Islet of Langerhans (tissue), 1 donor: Measurements from ENCODE around the gene NPEPPS.

Source experiments
- FAIRE-seq: peaks from one replicate; lab custom pipeline; 2011; peaks lifted over from hg19 to GRCh38; lab: Jason Lieb, UNC

Gene NPEPPS

GRCh38 chr17:47665655-47666054, 134.7 kb downstream of the NPEPPS start:
- FAIRE-seq = no peak

GRCh38 chr17:47669081-47669480, 138.2 kb downstream of the NPEPPS start:
- no peak for FAIRE-seq

GRCh38 chr17:47670064-47670463, 139.2 kb downstream of the NPEPPS start:
- FAIRE-seq = no peak
